Non-pigmented ciliary epithelial cell (primary cell): ENCODE data around the gene TDRKH.
"Not testable (repeated sequence)": the region's sequence is repeated elsewhere in the genome, so short reads cannot be mapped to it uniquely, and the experiment has no call there.

Experiments used
- DNase-seq: peaks from one replicate; pipeline ENCODE4 v3.0.0-alpha.2; 2010; ENCODE audit warnings: low read depth

The TDRKH gene

GRCh38 chr1:151762941-151763921 is 27.1 kb downstream of the TDRKH start, which contains the start of gene MRPL9:
MRPL9 (minus strand) TSS chr1:151763496; CDS start chr1:151763479, 17 bp downstream.
- peak; percentile 23 for DNase-seq

GRCh38 chr1:151760597-151761385 is 29.5 kb downstream of the TDRKH start:
- no peak for DNase-seq

- no peak for DNase-seq
Observed at GRCh38 chr1:151759241-151759640, 31.1 kb downstream of the TDRKH start.

GRCh38 chr1:151756291-151756690 is 34.0 kb downstream of the TDRKH start:
- no peak for DNase-seq

- no peak for DNase-seq
Observed at GRCh38 chr1:151741516-151741915, 48.8 kb downstream of the TDRKH start.

- DNase-seq = no peak
Observed at GRCh38 chr1:151739590-151740355, 50.5 kb downstream of the TDRKH start.

- no peak for DNase-seq
Observed at GRCh38 chr1:151737479-151737878, 52.8 kb downstream of the TDRKH start.

GRCh38 chr1:151737026-151737425 is 53.3 kb downstream of the TDRKH start:
- DNase-seq = no peak

GRCh38 chr1:151733995-151734394 is 56.3 kb downstream of the TDRKH start:
- DNase-seq = not testable (repeated sequence)

- DNase-seq = no peak
Observed at GRCh38 chr1:151733126-151733525, 57.2 kb downstream of the TDRKH start.

GRCh38 chr1:151729966-151730291 is 60.4 kb downstream of the TDRKH start:
- DNase-seq = no peak

- no peak for DNase-seq
Observed at GRCh38 chr1:151729157-151729965, 60.9 kb downstream of the TDRKH start.

- peak; percentile 13 for DNase-seq
Observed at GRCh38 chr1:151728151-151729054, 61.9 kb downstream of the TDRKH start.

- no peak for DNase-seq
Observed at GRCh38 chr1:151723726-151724370, 66.5 kb downstream of the TDRKH start.
